HFFc6 (cell line): ENCODE data around the gene STK40. TPM values are rescaled to one million over a fixed set of nuclear protein-coding genes. Genes with fewer than 3 reads are reported as not detected.

Source experiments
- DNase-seq: peaks from one replicate; pipeline ENCODE4 v3.0.0-alpha.2; 2018
- H3K27ac Mint-ChIP-seq: 2 replicates; pipeline ENCODE4 v1.8.0; 2020; ENCODE audit warnings: mild to moderate bottlenecking, mixed read lengths
- H3K27me3 Mint-ChIP-seq: 2 replicates; pipeline ENCODE4 v1.8.0; 2021; ENCODE audit warnings: mild to moderate bottlenecking, moderate library complexity, mixed read lengths; ENCODE audit not compliant: insufficient read depth
- H3K36me3 Mint-ChIP-seq: 2 replicates; pipeline ENCODE4 v1.8.0; 2021; ENCODE audit warnings: low read depth, mixed read lengths
- H3K4me1 Mint-ChIP-seq: 2 replicates; pipeline ENCODE4 v1.8.0; 2020; ENCODE audit warnings: low read depth, mixed read lengths
- H3K4me3 Mint-ChIP-seq: 2 replicates; pipeline ENCODE4 v1.8.0; 2020; ENCODE audit warnings: mild to moderate bottlenecking, moderate library complexity, mixed read lengths
- H3K9me3 Mint-ChIP-seq: 2 replicates; pipeline ENCODE4 v1.8.0; 2020; ENCODE audit warnings: mild to moderate bottlenecking, mixed read lengths
- total RNA-seq, 6 experiments: library from RNA; stranded (reverse); fragmentation: NEBNext Ultra II Directional; extraction: Animal tissue kit (Norgen Biotek cat#: 25700); gene quantifications; 2 replicates in 1 of 6; 3 replicates in 5 of 6; pipeline ENCODE4 v1.2.3, GENCODE V29; 2021
- TF ChIP-seq, protein P1 (sequence below): fragments of 200-600 bp; sonication (generic); IDR thresholded peaks from 2 replicates; pipeline ENCODE4 v1.5.0; 2021; ENCODE audit warnings: antibody characterized with exemption, mild to moderate bottlenecking

Gene STK40
- total RNA-seq, 6 experiments from 2014 or later: 24.1 to 26.5 (median 25.1) TPM

DNA sequence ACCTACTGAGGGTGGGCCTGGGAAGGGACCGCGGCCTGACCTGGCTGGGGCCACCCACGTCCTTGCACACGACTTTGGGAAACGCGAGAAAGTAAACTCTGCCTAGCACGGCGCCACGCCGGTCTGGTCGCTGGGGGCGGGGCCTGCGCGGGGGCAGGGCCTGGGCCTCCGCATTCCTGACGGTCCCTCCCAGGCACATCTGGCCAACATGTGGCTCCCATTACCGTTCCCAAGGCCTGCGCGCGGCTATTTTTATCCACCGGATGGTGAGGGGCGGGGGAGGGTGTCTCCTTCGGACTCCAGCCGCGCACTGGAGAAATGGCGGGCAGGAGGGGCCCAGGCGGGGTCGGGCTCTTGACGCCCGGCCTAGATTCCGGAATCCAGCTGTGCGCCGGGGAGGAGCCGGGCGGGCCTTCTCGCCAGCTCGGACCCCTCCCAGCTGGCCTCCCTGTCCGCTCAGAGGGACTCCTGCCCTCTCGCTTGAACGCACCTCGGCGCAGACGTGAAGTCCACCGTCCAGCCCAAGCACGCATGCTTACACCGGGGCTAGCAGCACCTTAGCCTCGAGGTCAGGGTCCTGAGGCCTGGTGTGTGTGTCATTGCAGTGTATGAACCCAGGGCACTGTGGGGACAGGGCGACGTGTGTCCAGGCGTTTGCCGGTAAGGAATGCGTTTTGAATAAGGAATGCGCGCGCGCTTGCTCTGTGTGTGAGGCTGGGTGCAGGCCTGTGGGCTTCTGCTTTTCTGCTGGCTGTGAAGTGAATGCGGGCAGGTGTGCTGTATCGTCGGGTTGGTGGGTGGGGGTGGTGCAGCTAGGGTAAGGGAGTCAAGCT, 64.4 kb downstream of the STK40 start:
- peak; percentile 77 for DNase-seq
- Mint-ChIP-seq H3K36me3 (0 out of 2 replicates have a peak, but pooled peaks cover 9% of the 10 kb centered on the region), H3K27me3 (peaks cover 4% of the 10 kb centered on the region; the same call in 1 of the 2 replicates), H3K4me1 (peaks cover 33% of the 10 kb centered on the region), H3K9me3 (no peaks in the 10 kb centered on the region), H3K27ac (peak overlapping the region; percentile 89), H3K4me3 (peak overlapping the region; percentile 89)
- TF ChIP-seq, protein P1, sequence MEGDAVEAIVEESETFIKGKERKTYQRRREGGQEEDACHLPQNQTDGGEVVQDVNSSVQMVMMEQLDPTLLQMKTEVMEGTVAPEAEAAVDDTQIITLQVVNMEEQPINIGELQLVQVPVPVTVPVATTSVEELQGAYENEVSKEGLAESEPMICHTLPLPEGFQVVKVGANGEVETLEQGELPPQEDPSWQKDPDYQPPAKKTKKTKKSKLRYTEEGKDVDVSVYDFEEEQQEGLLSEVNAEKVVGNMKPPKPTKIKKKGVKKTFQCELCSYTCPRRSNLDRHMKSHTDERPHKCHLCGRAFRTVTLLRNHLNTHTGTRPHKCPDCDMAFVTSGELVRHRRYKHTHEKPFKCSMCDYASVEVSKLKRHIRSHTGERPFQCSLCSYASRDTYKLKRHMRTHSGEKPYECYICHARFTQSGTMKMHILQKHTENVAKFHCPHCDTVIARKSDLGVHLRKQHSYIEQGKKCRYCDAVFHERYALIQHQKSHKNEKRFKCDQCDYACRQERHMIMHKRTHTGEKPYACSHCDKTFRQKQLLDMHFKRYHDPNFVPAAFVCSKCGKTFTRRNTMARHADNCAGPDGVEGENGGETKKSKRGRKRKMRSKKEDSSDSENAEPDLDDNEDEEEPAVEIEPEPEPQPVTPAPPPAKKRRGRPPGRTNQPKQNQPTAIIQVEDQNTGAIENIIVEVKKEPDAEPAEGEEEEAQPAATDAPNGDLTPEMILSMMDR: no peak

DNA sequence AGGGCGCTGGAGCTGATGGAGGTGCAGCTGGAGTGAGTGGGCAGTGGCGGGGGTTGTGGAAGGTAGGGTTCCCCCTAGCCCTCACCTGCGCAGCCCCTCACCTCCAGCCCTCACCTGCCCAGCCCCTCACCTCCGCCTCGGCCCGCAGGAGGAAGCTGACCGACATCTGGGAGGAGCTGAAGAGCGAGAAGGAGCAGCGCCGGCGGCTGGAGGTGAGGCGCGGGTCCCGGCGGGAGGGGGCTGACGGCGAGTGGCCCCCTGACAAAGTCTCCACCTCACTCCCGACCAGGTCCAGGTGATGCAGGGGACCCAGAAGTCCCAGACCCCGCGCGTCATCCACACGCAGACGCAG, 65.0 kb downstream of the STK40 start:
- Mint-ChIP-seq H3K4me1 (peaks cover 27% of the 10 kb centered on the region), H3K4me3 (peak overlapping the region; percentile 78), H3K27ac (peak overlapping the region; percentile 78), H3K27me3 (peaks cover 4% of the 10 kb centered on the region; the same call in 1 of the 2 replicates), H3K9me3 (no peaks in the 10 kb centered on the region), H3K36me3 (0 out of 2 replicates have a peak, but pooled peaks cover 9% of the 10 kb centered on the region)
- TF ChIP-seq, protein P1: no peak
- no peak for DNase-seq

DNA sequence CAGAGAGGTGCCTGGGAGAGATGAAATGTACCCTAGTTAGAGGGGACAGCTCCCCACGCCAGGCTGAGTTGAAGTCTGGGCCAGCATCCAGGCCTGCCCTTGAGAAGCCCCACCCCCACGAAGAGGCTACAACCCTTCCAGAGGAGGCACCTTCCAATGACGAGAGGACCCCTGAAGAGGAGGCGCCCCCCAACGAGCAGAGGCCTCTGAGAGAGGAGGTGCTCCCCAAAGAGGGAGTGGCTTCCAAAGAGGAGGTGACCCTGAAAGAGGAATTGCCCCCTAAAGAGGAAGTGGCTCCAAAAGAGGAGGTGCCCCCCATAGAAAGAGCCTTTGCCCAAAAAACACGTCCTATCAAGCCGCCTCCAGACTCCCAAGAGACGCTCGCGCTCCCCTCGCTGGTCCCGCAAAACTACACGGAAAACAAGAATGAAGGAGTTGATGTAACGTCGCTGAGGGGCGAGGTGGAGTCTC, 65.4 kb downstream of the STK40 start:
- Mint-ChIP-seq H3K27me3 (peaks cover 4% of the 10 kb centered on the region; the same call in 1 of the 2 replicates), H3K9me3 (no peaks in the 10 kb centered on the region), H3K36me3 (0 out of 2 replicates have a peak, but pooled peaks cover 9% of the 10 kb centered on the region), H3K4me1 (peaks cover 26% of the 10 kb centered on the region), H3K27ac (peak overlapping the region; percentile 78), H3K4me3 (peak overlapping the region; percentile 78)
- TF ChIP-seq, protein P1: no peak
- no peak for DNase-seq

- peaks cover 6% of the 10 kb centered on the region for H3K27me3 Mint-ChIP-seq
Observed at GRCh38 chr1:36309397-36309796, 76.3 kb downstream of the STK40 start.

GRCh38 chr1:36307601-36308330, 78.0 kb downstream of the STK40 start:
- Mint-ChIP-seq H3K4me3 (peak overlapping the region; percentile 87), H3K27me3 (peaks cover 6% of the 10 kb centered on the region), H3K4me1 (peaks cover 29% of the 10 kb centered on the region), H3K9me3 (no peaks in the 10 kb centered on the region), H3K27ac (peak overlapping the region; percentile 79; the same call in 1 of the 2 replicates), H3K36me3 (peaks cover 31% of the 10 kb centered on the region)
- TF ChIP-seq, protein P1: no peak
- DNase-seq: no peak

More at GRCh38 chr1:36309397-36309796, 76.3 kb downstream of the STK40 start:
- TF ChIP-seq, protein P1: no peak
- Mint-ChIP-seq H3K4me1 (peaks cover 22% of the 10 kb centered on the region), H3K36me3 (peaks cover 22% of the 10 kb centered on the region), H3K9me3 (no peaks in the 10 kb centered on the region), H3K4me3 (no peak overlapping the region), H3K27ac (no peak overlapping the region; the same call in 1 of the 2 replicates)
- no peak for DNase-seq
